IMR-90 (cell line): ENCODE data around the gene PAM.

Source experiments
- CEBPB ChIP-seq: IDR thresholded peaks from 2 replicates; pipeline ENCODE4 v1.6.1; 2012; ENCODE audit warnings: low read depth, low read length, improper control_type of control experiment
- CTCF ChIP-seq: conservative IDR thresholded peaks from 2 replicates; pipeline ENCODE4 v1.5.1; 2012; ENCODE audit warnings: mild to moderate bottlenecking, low read depth, low read length, improper control_type of control experiment

GRCh38 chr5:102799017-102799416 is 43.9 kb downstream of the PAM start:
- TF ChIP-seq CTCF (no peak), CEBPB (no peak)
